K562 (cell line): Measurements from ENCODE around the gene MOGAT2. TPM values are rescaled to one million over a fixed set of nuclear protein-coding genes. Genes with fewer than 3 reads are reported as not detected.

Experiments used
- ATAC-seq: fragments of 200-7000 bp; cut with Tn5 transposase; 3 replicates; pipeline ENCODE4 v1.9.1; 2020; ENCODE audit warnings: moderate library complexity
- BruUV-seq: library from RNA; stranded (reverse); fragments of 400-500 nt; replicated peaks from 2 replicates; lab custom pipeline; 2021; lab: Mats Ljungman, UMichigan
- CTCF ChIA-PET: fragments of 300-600 bp; formaldehyde crosslinking; extraction: SDS; loops from one replicate; lab custom pipeline; 2021; ENCODE audit warnings: low intra/inter-chr PET ratio; lab: Yijun Ruan, JAX
- POLR2A ChIA-PET: fragments of 300-600, 350-650 bp; sonication (Branson Sonifier 250); formaldehyde crosslinking; extraction: SDS; loops from one replicate; lab custom pipeline; 2021; ENCODE audit warnings: antibody characterized with exemption, inconsistent platforms; lab: Yijun Ruan, JAX
- DNase-seq, 4 experiments: peaks; one replicate each; pipeline versions ENCODE4 v3.0.0 to v3.0.0-alpha.2; 2011 to 2018; ENCODE audit warnings: low spot score in 3 of 4, mixed read lengths in 3 of 4; ENCODE audit errors: extremely low read depth in 1 of 4
- FAIRE-seq: peaks from 2 replicates; lab custom pipeline; 2011; peaks lifted over from hg19 to GRCh38; lab: Jason Lieb, UNC
- H2AFZ ChIP-seq: 2 replicates; pipeline ENCODE4 v1.6.0; 2011; ENCODE audit warnings: low read depth, low read length, control low read depth, inconsistent platforms
- H3K27ac ChIP-seq: fragments of 200-600 bp; 3 replicates; pipeline ENCODE4 v1.8.0; 2011; ENCODE audit warnings: low read depth, mild to moderate bottlenecking, control low read depth, inconsistent platforms, low read length, moderate library complexity, mixed read lengths; ENCODE audit errors: extremely low read depth
- H3K27me3 ChIP-seq, 2 experiments: fragments of 300-600 bp in 1 of 2; 2 replicates in 1 of 2; 3 replicates in 1 of 2; pipeline versions ENCODE4 v1.6.0 to v1.8.0; 2011; ENCODE audit warnings: inconsistent platforms in 2 of 2, low read length in 2 of 2, mild to moderate bottlenecking in 1 of 2, mixed read lengths in 1 of 2, moderate library complexity in 1 of 2; ENCODE audit not compliant: control insufficient read depth in 2 of 2, insufficient read depth in 2 of 2
- H3K36me3 ChIP-seq: fragments of 300-600 bp; 3 replicates; pipeline ENCODE4 v1.8.0; 2011; ENCODE audit warnings: mild to moderate bottlenecking, low read length, inconsistent platforms; ENCODE audit not compliant: control insufficient read depth, insufficient read depth
- H3K4me1 ChIP-seq, 2 experiments: fragments of 200-600 bp in 1 of 2; replicated peaks in 1 of 2; 2 replicates in 1 of 2; 3 replicates in 1 of 2; pipeline versions ENCODE4 v1.5.1 to v1.8.0; 2011; ENCODE audit warnings: inconsistent platforms in 2 of 2, low read length in 2 of 2, mild to moderate bottlenecking in 1 of 2, mixed read lengths in 1 of 2, moderate library complexity in 1 of 2; ENCODE audit not compliant: control insufficient read depth in 2 of 2, insufficient read depth in 2 of 2
- H3K4me2 ChIP-seq: 2 replicates; pipeline ENCODE4 v1.6.1; 2011; ENCODE audit warnings: low read length, control low read depth, inconsistent platforms, mixed read lengths; ENCODE audit not compliant: insufficient read depth
- H3K4me3 ChIP-seq: fragments of 200-600 bp; sonication (generic), shearing (Covaris generic); 2 replicates; pipeline ENCODE4 v1.5.1; 2016; ENCODE audit warnings: control low read depth, inconsistent platforms
- H3K79me2 ChIP-seq: fragments of 200-600 bp; 3 replicates; pipeline ENCODE4 v1.8.0; 2011; ENCODE audit warnings: low read length, inconsistent platforms; ENCODE audit not compliant: control insufficient read depth, insufficient read depth
- H3K9ac ChIP-seq, 2 experiments: 2 replicates each; pipeline versions ENCODE4 v1.6.0 to v1.6.1; 2011; ENCODE audit warnings: low read depth in 2 of 2, low read length in 2 of 2, control low read depth in 1 of 2, inconsistent platforms in 1 of 2, mild to moderate bottlenecking in 1 of 2, mixed read lengths in 1 of 2; ENCODE audit not compliant: insufficient read depth in 1 of 2
- H3K9me1 ChIP-seq: one replicate; pipeline ENCODE4 v1.6.0; 2011; ENCODE audit warnings: inconsistent platforms, mild to moderate bottlenecking, low read length, moderate library complexity; ENCODE audit not compliant: control insufficient read depth, insufficient read depth
- H3K9me3 ChIP-seq: replicated peaks from 2 replicates; pipeline ENCODE4 v1.5.1; 2011; ENCODE audit warnings: low read depth, low read length, inconsistent platforms; ENCODE audit not compliant: control insufficient read depth, insufficient read depth
- H4K20me1 ChIP-seq: replicated peaks from 2 replicates; pipeline ENCODE4 v1.6.1; 2011; ENCODE audit warnings: low read length, inconsistent platforms, mixed read lengths; ENCODE audit not compliant: control insufficient read depth, insufficient read depth
- ARHGAP35 ChIP-seq: fragments of 450-650 bp; IDR thresholded peaks from 2 replicates; pipeline ENCODE4 v1.6.1; 2018; ENCODE audit not compliant: partially characterized antibody
- FOXK1 ChIP-seq: sonication (generic); formaldehyde crosslinking; IDR thresholded peaks from 2 replicates; pipeline ENCODE4 v1.8.0; 2022; ENCODE audit warnings: missing genetic modification reagents, mild to moderate bottlenecking, borderline replicate concordance
- MBD2 ChIP-seq: sonication (generic); IDR thresholded peaks from 2 replicates; pipeline ENCODE4 v1.6.1; 2016; ENCODE audit warnings: low read depth, borderline replicate concordance
- NR1H2 ChIP-seq: sonication (generic); formaldehyde crosslinking; IDR thresholded peaks from 2 replicates; pipeline ENCODE4 v1.4.0; 2020; ENCODE audit warnings: mild to moderate bottlenecking, missing genetic modification reagents
- SP2 ChIP-seq: IDR thresholded peaks from 2 replicates; pipeline ENCODE4 v1.6.1; 2011; ENCODE audit warnings: mild to moderate bottlenecking, low read depth, low read length, moderate library complexity; ENCODE audit not compliant: poor library complexity, severe bottlenecking; ENCODE audit errors: extremely low read depth
- TCF15 ChIP-seq: fragments of 250-450 bp; sonication (Bioruptor Pico); IDR thresholded peaks from 2 replicates; pipeline ENCODE4 v1.8.0; 2022; ENCODE audit warnings: moderate library complexity, mild to moderate bottlenecking, inconsistent platforms
- ZNF354B ChIP-seq: fragments of 250-450 bp; sonication (Bioruptor Pico); IDR thresholded peaks from 2 replicates; pipeline ENCODE4 v1.4.0; 2020
- WGBS: fragments of 100-300 bp; shearing (Covaris generic); methylation state at CpG from one replicate; pipeline ENCODE4 v1.1.6; 2016; ENCODE audit warnings: low coverage, mixed read lengths; ENCODE audit not compliant: insufficient coverage; ENCODE audit errors: missing lambda C conversion rate; 5-methylcytosine and 5-hydroxymethylcytosine counted together
- in situ Hi-C: fragments of 300-500 bp; cut with MboI; formaldehyde crosslinking; loops from 4 replicates; pipeline ENCODE4 v1.15.0; 2018; ENCODE audit warnings: inconsistent platforms, mixed read lengths
- intact Hi-C: fragments of 100-400 bp; cut with micrococcal nuclease; formaldehyde crosslinking; loops from 2 replicates; pipeline ENCODE4 v1.14.2; 2022
- polyA plus RNA-seq, 8 experiments: library from polyadenylated mRNA; depleted of rRNA in 4 of 8; stranded (reverse) in 5 of 8; unstranded in 3 of 8; fragments of >200 nt; fragmentation: Nextera tagmentation in 2 of 8; fragmentation: Illumina TruSeq in 1 of 8; extraction: Ambion mirVana in 2 of 8; extraction: Trizol in 1 of 8; gene quantifications; 2 replicates each; pipeline versions ENCODE4 v1.2.1 to v1.2.3, GENCODE V29; 2011 to 2014; ENCODE audit warnings: inconsistent platforms in 1 of 8, missing spikeins in 1 of 8
- total RNA-seq, 7 experiments: library from RNA; depleted of rRNA in 6 of 7; stranded (reverse); fragments of >200 nt in 6 of 7; fragmentation: Illumina TruSeq in 2 of 7; extraction: Trizol in 2 of 7; gene quantifications; 2 replicates each; pipeline versions ENCODE4 v1.2.1 to v1.2.3, GENCODE V29; 2011 to 2021; ENCODE audit warnings: low replicate concordance in 1 of 7

The MOGAT2 gene
- total and polyA plus RNA-seq, 9 of the 15 experiments (the other 6 are each of a cell fraction or from before 2014, with no cell fraction given), result 0.09 TPM; not detected in 7

GRCh38 chr11:75762158-75762557, 44.5 kb downstream of the MOGAT2 start:
- ATAC-seq, result no peak
- BruUV-seq, result no TSS peak
- no peak for TF ChIP-seq SP2
- TF ChIP-seq NR1H2 (CRISPR knock-in tag), result no peak
- TF ChIP-seq ARHGAP35, result no peak
- no peak for TF ChIP-seq MBD2
- TF ChIP-seq FOXK1 (CRISPR knock-in tag), result no peak
- TF ChIP-seq TCF15, result no peak
- TF ChIP-seq ZNF354B (CRISPR knock-in tag), result no peak
- no peak for DNase-seq
- Histone ChIP-seq H3K27me3 (no peaks in the 10 kb centered on the region), H2AFZ (no peak overlapping the region), H3K9me1 (no peaks in the 10 kb centered on the region), H3K9me3 (no peaks in the 10 kb centered on the region), H3K27ac (no peak overlapping the region), H3K36me3 (no peaks in the 10 kb centered on the region), H3K9ac (no peak overlapping the region), H3K4me3 (no peak overlapping the region), H4K20me1 (no peaks in the 10 kb centered on the region), H3K79me2 (no peaks in the 10 kb centered on the region), H3K4me2 (no peak overlapping the region), H3K4me1 (peaks cover 2 to 5% of the 10 kb centered on the region in 2 experiments; a peak in 4 of 5 replicates)
- in situ Hi-C loops (no loop called here), intact Hi-C loops (no loop called here)
- ChIA-PET POLR2A (no interaction called here), CTCF (no interaction called here)
- no peak for FAIRE-seq
- 43% methylated on average over 7 of the region's 8 CpGs for WGBS
